A673 (cell line): ENCODE measurements around the gene KIF2C. TPM values are rescaled to one million over a fixed set of nuclear protein-coding genes. Genes with fewer than 3 reads are reported as not detected.

Source experiments
- Bru-seq: library from RNA; stranded (reverse); fragments of 400-500 nt; gene quantifications from one replicate; lab custom pipeline; 2021; lab: Mats Ljungman, UMichigan
- BruChase-seq, 2 experiments: library from RNA; stranded (reverse); fragments of 400-500 nt; gene quantifications; one replicate each; lab custom pipeline; 2021; lab: Mats Ljungman, UMichigan
- BruUV-seq: library from RNA; stranded (reverse); fragments of 400-500 nt; replicated peaks from 2 replicates; lab custom pipeline; 2021; lab: Mats Ljungman, UMichigan
- CTCF ChIA-PET: fragments of 300-600 bp; sonication (Branson Sonifier 250); formaldehyde crosslinking; loops from one replicate; lab custom pipeline; 2022; ENCODE audit warnings: antibody characterized with exemption; lab: Charles Lee
- POLR2A ChIA-PET: fragments of 300-600 bp; sonication (Branson Sonifier 250); formaldehyde crosslinking; loops from one replicate; lab custom pipeline; 2022; ENCODE audit warnings: antibody characterized with exemption; ENCODE audit not compliant: low non-redundant PET; lab: Charles Lee
- DNase-seq: peaks from one replicate; pipeline ENCODE4 v3.0.0-alpha.2; 2015; ENCODE audit warnings: low spot score
- H3K27ac ChIP-seq: fragments of 200-600 bp; sonication (generic); 2 replicates; pipeline ENCODE4 v1.5.1; 2016; ENCODE audit warnings: mixed run types, low read depth, mild to moderate bottlenecking, mixed read lengths, antibody characterized with exemption, low read length; ENCODE audit not compliant: poor library complexity, severe bottlenecking
- H3K27me3 ChIP-seq: fragments of 200-600 bp; sonication (generic); replicated peaks from 2 replicates; pipeline ENCODE4 v1.6.1; 2017; ENCODE audit warnings: mixed run types, low read depth, mild to moderate bottlenecking, mixed read lengths, antibody characterized with exemption, low read length; ENCODE audit not compliant: insufficient read depth, poor library complexity
- H3K36me3 ChIP-seq: fragments of 200-600 bp; sonication (generic); 2 replicates; pipeline ENCODE4 v1.6.1; 2016; ENCODE audit warnings: mixed run types, mild to moderate bottlenecking, mixed read lengths, antibody characterized with exemption, low read length; ENCODE audit not compliant: insufficient read depth, poor library complexity, severe bottlenecking
- H3K4me1 ChIP-seq: fragments of 200-600 bp; sonication (generic); 2 replicates; pipeline ENCODE4 v1.6.1; 2017; ENCODE audit warnings: mixed run types, mild to moderate bottlenecking, mixed read lengths, antibody characterized with exemption, low read length; ENCODE audit not compliant: insufficient read depth, poor library complexity, severe bottlenecking
- H3K4me3 ChIP-seq: fragments of 200-600 bp; sonication (generic); 2 replicates; pipeline ENCODE4 v1.5.1; 2016; ENCODE audit warnings: low read depth, mixed run types, mild to moderate bottlenecking, mixed read lengths, low read length; ENCODE audit not compliant: poor library complexity, severe bottlenecking
- H3K9me3 ChIP-seq: fragments of 200-600 bp; sonication (generic); 2 replicates; pipeline ENCODE4 v1.6.1; 2016; ENCODE audit warnings: mixed run types, low read depth, mild to moderate bottlenecking, mixed read lengths, antibody characterized with exemption, low read length; ENCODE audit not compliant: poor library complexity, severe bottlenecking
- CTCF ChIP-seq: fragments of 300-800, 200-600 bp; sonication (generic); conservative IDR thresholded peaks from 2 replicates; pipeline ENCODE4 v1.5.1; 2017; ENCODE audit warnings: low read depth, mild to moderate bottlenecking, antibody characterized with exemption, low read length, moderate library complexity, mixed read lengths
- EZH2 ChIP-seq: fragments of 200-600 bp; sonication (generic); IDR thresholded peaks from 2 replicates; pipeline ENCODE4 v1.6.1; 2017; ENCODE audit warnings: borderline replicate concordance, low read depth, mild to moderate bottlenecking, mixed read lengths, antibody characterized with exemption, low read length; ENCODE audit not compliant: poor library complexity, severe bottlenecking
- intact Hi-C: fragments of 100-400 bp; cut with micrococcal nuclease; formaldehyde crosslinking; loops from one replicate; pipeline ENCODE4 v1.10.0; 2022; ENCODE audit not compliant: unreplicated experiment
- long read RNA-seq: library from polyadenylated mRNA; stranded (forward); transcript quantifications from one replicate; pipeline ENCODE4 v2.0.0, GENCODE V29; 2022
- total RNA-seq: library from RNA; stranded (reverse); gene quantifications from 2 replicates; pipeline ENCODE4 v1.2.3, GENCODE V29; 2021

Gene KIF2C
- total RNA-seq (127 and 136 TPM in 2 replicates), Bru-seq, nascent RNA (percentile 85 among the genes with signal in this experiment), BruChase-seq, experiment 1, labeled RNA remaining after a 2-hour chase (percentile 91 among the genes with signal in this experiment), BruChase-seq, experiment 2, labeled RNA remaining after a 6-hour chase (percentile 94 among the genes with signal in this experiment)
- long read RNA-seq, transcript KIF2C-202 (21 exons, 2,879 nt): major isoform, 257 of 546 reads
- long read RNA-seq, partial matches to known transcripts: 17 of 546 reads
- long read RNA-seq, other reads (novel, unspliced or antisense): 272 of 546 reads

DNA sequence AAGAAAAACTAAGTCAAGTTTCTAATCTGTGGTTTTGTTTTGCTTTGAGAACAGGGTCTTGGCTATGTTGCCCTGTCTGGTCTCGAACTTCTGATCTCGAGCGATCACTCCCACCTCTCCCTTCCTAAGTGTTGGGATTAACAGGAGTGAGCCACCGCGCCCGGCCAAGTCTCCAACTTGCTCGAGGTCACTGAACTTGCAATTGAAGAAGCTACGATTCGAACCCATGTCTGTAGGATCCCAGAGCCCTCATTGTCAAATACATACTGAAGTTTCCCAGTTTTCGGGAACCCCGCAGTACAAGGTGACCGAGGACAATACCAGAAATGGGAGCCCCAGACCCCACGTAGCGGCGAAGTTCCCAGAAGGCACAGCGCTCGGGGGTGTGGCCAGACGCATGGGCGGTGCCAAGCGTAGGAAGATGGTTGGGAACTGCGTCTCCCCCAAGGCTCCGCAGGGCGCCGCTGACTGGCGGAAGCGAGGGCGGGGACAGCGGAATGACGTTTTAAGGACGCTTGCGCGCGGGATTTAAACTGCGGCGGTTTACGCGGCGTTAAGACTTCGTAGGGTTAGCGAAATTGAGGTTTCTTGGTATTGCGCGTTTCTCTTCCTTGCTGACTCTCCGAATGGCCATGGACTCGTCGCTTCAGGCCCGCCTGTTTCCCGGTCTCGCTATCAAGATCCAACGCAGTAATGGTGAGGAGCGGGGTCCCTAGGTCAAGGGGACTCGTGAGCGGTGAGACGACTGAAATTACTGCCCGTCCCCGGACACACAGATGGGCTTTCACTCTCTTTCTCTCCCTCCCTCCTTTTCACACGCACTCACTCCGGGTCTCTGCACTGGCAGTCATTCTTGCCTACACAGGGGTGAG, at the start of gene KIF2C:
Gene KIF2C (plus strand): TSS at position 531 of the 872 bp plus-strand sequence. CDS start 96 bp downstream, at position 627.
- Histone ChIP-seq H3K27me3 (no peaks in the 10 kb centered on the region), H3K36me3 (peaks cover 36% of the 10 kb centered on the region), H3K4me3 (peak within 1 kb of the TSS; percentile 91), H3K9me3 (no peaks in the 10 kb centered on the region), H3K4me1 (peaks cover 30% of the 10 kb centered on the region), H3K27ac (peak within 1 kb of the TSS; percentile 96)
- no TSS peak for BruUV-seq
- ChIA-PET CTCF (no interaction called here), POLR2A (interaction anchor here (0.6 kb wide), 1 partner anchor 20 kb away, joined by 3 read pairs; no protein-coding TSS in a partner anchor)
- intact Hi-C loops: loop anchor here (5.0 to 10.0 kb wide), 2 partner anchors 38 to 565 kb away; partner anchors contain the start of gene RPS8
- no peak for TF ChIP-seq EZH2
- TF ChIP-seq CTCF: no peak
- DNase-seq: peak; percentile 99

GRCh38 chr1:44693159-44693558, 46.5 kb upstream of the KIF2C start:
- POLR2A ChIA-PET: no interaction called here
- Histone ChIP-seq H3K27ac (no peak overlapping the region), H3K9me3 (no peaks in the 10 kb centered on the region), H3K4me3 (no peak overlapping the region), H3K36me3 (no peaks in the 10 kb centered on the region), H3K27me3 (no peaks in the 10 kb centered on the region), H3K4me1 (peaks cover 4% of the 10 kb centered on the region)
- BruUV-seq: no TSS peak
- TF ChIP-seq EZH2 (no peak), CTCF (no peak)
- no peak for DNase-seq
- CTCF ChIA-PET: no interaction called here
- intact Hi-C loops: no loop called here

DNA sequence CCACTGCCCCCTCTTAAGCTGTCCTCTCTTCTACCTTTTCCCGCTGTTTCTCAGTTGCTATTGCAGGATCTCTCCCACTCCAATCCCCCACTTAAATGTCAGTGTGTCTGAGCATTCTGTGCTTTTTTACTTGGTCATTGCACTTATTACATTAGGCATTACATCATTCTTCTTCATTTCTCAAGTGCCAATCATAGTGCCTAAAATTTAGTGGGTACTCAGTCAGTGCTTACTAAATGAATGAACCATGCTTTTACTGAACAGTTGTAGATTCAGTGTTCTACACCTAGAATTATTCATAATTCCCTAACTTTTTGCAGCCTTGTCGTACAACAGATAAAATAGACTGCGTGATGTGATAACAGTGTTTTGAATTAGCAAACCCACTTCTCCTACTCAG, 45.7 kb upstream of the KIF2C start:
- POLR2A ChIA-PET: no interaction called here
- no TSS peak for BruUV-seq
- Histone ChIP-seq H3K36me3 (no peaks in the 10 kb centered on the region), H3K4me1 (peaks cover 4% of the 10 kb centered on the region), H3K27me3 (no peaks in the 10 kb centered on the region), H3K4me3 (no peak overlapping the region), H3K27ac (no peak overlapping the region), H3K9me3 (no peaks in the 10 kb centered on the region)
- CTCF ChIA-PET: no interaction called here
- intact Hi-C loops: no loop called here
- TF ChIP-seq CTCF: no peak
- TF ChIP-seq EZH2: no peak
- DNase-seq: no peak
